Dedifferentiated amniotic fluid mesenchymal stem cell (primary cell): ENCODE measurements around the gene PTPRF.

ENCODE experiments used
- DNase-seq: peaks from one replicate; pipeline ENCODE4 v3.0.0-alpha.2; 2016; ENCODE audit errors: extremely low spot score

PTPRF gene

GRCh38 chr1:43552059-43552742, 21.5 kb downstream of the PTPRF start:
- no peak for DNase-seq

- DNase-seq = no peak
Observed at GRCh38 chr1:43552813-43553212, 22.1 kb downstream of the PTPRF start.

GRCh38 chr1:43554444-43554992, 23.8 kb downstream of the PTPRF start:
- peak; percentile 49 for DNase-seq

- DNase-seq = no peak
Observed at GRCh38 chr1:43556782-43557181, 26.1 kb downstream of the PTPRF start.

- DNase-seq = no peak
Observed at GRCh38 chr1:43557744-43558245, 27.1 kb downstream of the PTPRF start.

GRCh38 chr1:43558346-43558841, 27.7 kb downstream of the PTPRF start:
- no peak for DNase-seq

- no peak for DNase-seq
Observed at GRCh38 chr1:43559714-43560113, 29.0 kb downstream of the PTPRF start.

GRCh38 chr1:43560286-43560685, 29.6 kb downstream of the PTPRF start:
- DNase-seq = no peak

DNA sequence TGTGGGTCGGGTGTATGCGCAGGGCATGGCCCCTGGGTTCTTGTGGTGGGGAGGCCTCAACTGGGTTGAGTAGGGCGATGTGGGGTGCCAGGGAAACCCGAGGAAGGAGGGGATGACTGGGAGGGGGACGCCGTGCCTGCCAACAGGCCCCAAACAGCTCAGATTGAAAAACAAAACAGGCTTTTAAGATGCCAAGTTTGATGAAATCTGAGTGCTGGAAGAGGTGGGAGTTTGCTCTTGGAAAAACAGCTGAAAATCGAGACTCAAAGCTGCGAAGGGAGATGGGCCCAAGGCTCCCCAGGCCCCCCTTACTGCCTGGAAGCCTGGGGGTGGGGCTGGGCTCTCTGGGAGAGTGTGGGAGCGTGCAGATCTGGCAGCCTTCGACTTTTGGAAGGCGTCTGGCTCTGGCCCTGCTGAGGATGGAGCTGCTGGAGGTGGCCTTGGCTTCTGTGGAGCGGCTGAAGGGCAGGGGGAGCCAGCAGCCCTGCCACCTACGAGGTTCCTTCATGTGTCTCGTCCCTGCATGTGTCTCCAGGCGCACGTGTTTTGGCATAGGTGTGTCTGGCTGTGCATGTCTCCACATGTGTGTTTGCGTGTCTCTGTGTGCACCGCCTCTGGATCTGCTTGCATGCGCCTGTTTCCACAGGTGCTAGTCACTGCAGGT, 33.3 kb downstream of the PTPRF start:
- DNase-seq = no peak

- DNase-seq = no peak
Observed at GRCh38 chr1:43564551-43565348, 34.1 kb downstream of the PTPRF start.

GRCh38 chr1:43565600-43566360, 35.1 kb downstream of the PTPRF start:
- no peak for DNase-seq

GRCh38 chr1:43566382-43567044, 35.8 kb downstream of the PTPRF start:
- no peak for DNase-seq

DNA sequence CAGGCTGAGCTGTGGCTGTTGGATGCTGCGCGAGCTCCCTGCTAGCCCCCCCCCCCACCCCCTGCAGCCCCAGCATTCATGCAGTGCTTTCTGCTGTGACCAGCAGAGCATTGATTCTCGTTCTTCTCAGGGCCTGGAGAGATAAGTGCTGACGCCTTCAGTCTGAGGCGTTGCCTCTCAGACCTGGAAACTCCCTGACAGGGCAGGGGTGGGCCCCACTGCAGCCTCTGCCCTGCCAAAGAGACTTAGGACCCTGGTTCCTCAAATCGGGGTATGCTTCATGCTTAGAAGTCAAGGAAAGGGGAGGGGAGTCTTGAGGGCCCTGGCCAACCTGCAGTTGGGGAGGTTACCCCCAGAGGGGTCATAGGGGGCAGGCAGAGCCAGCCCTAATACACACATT, 38.5 kb downstream of the PTPRF start:
- no peak for DNase-seq

- no peak for DNase-seq
Observed at GRCh38 chr1:43570277-43570676, 39.6 kb downstream of the PTPRF start.

DNA sequence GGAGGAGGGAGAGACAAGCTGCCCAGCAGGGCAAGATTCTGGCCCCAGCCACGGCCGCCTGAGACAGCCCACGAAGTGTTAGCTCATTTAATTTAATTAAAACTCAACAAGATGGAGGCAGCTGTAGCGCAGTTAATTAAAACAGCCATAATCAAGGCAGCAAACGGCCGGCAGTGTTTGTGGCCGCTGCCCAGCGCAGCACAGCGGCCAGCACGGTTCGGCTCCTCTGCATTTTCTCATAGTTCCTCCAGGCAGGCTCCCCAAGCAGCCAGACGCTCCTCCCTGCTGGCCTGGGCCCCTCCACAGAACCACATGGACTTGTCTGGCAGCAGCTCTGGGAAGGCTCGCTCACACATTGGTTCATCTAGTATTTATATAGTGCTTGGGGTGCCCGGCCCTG, 40.0 kb downstream of the PTPRF start:
- DNase-seq = no peak

DNA sequence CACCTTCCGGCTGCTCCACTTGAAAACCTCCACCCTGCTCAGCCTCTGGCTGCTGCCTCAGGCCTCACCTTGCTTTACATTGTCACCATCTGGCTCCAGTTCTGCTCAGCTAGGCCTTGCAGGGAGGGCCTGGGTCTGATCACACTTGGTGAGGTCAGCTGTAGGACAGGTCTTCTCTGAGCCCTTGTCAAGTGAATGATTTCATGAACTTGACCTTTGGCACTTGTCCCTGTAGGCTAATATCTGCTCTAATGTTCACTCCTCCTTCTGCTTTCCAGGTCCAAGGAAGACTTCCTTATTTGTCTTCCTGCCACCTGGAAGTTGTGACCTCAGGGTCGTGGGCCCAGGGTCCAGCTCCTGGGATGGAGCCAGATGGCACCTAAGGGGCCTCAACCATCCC, 41.4 kb downstream of the PTPRF start:
- no peak for DNase-seq

GRCh38 chr1:43572538-43572937, 41.9 kb downstream of the PTPRF start:
- DNase-seq = no peak

- DNase-seq = no peak
Observed at GRCh38 chr1:43573066-43573800, 42.5 kb downstream of the PTPRF start.

- no peak for DNase-seq
Observed at GRCh38 chr1:43576521-43576920, 45.8 kb downstream of the PTPRF start.
